SK-N-SH (cell line): ENCODE measurements around the gene AGAP2.

Experiments used
- CTCF ChIP-seq: fragments of 200-600 bp; sonication (generic); IDR thresholded peaks from 2 replicates; pipeline ENCODE4 v1.6.1; 2017; ENCODE audit warnings: antibody characterized with exemption, mild to moderate bottlenecking, moderate library complexity
- EP300 ChIP-seq, 2 experiments: IDR thresholded peaks; 2 replicates each; pipeline versions ENCODE4 v1.4.0 to v1.6.1; 2012; ENCODE audit warnings: borderline replicate concordance in 1 of 2, low read depth in 1 of 2, low read length in 1 of 2
- FOSL2 ChIP-seq: IDR thresholded peaks from 2 replicates; pipeline ENCODE4 v1.4.0; 2012; ENCODE audit warnings: low read depth, mild to moderate bottlenecking, moderate library complexity, borderline replicate concordance
- TCF12 ChIP-seq: IDR thresholded peaks from 2 replicates; pipeline ENCODE4 v1.4.0; 2012
- YY1 ChIP-seq: IDR thresholded peaks from 2 replicates; pipeline ENCODE4 v1.4.0; 2012; ENCODE audit warnings: low read depth, mild to moderate bottlenecking

GRCh38 chr12:57716305-57716704 lies 22.2 kb downstream of the AGAP2 start:
- TF ChIP-seq CTCF (no peak), EP300 (IDR thresholded peaks at IDR 0.05; ENCODE audit: borderline replicate concordance in 1 of 2, low read depth in 1 of 2, low read length in 1 of 2) (no peak), YY1 (no peak), TCF12 (no peak), FOSL2 (no peak)
